Measurements from ENCODE around the gene NDUFS3.

DNA sequence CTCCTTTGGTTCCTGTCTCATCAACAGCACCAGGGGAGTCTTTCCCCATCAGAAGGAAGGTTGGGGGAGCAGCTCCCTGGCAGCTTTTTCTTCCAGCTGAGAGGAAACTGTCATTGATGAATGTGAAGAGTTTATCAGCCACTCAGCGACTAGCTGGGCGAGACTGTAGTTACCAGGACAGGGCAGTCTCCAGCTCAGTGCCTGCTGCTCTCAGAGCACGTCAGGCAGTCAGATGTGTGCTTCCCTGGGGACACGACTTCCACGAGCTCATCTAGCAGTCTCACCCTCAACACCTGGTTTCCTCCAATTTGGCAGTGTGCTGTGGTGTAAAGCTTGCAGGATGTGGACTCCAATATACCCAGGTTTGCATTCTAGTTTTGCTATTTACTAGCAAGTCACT is 27.9 kb downstream of the NDUFS3 start:
- TF ChIP-seq, protein P1, sequence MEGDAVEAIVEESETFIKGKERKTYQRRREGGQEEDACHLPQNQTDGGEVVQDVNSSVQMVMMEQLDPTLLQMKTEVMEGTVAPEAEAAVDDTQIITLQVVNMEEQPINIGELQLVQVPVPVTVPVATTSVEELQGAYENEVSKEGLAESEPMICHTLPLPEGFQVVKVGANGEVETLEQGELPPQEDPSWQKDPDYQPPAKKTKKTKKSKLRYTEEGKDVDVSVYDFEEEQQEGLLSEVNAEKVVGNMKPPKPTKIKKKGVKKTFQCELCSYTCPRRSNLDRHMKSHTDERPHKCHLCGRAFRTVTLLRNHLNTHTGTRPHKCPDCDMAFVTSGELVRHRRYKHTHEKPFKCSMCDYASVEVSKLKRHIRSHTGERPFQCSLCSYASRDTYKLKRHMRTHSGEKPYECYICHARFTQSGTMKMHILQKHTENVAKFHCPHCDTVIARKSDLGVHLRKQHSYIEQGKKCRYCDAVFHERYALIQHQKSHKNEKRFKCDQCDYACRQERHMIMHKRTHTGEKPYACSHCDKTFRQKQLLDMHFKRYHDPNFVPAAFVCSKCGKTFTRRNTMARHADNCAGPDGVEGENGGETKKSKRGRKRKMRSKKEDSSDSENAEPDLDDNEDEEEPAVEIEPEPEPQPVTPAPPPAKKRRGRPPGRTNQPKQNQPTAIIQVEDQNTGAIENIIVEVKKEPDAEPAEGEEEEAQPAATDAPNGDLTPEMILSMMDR (conservative IDR thresholded peaks at IDR 0.05; ENCODE audit: low read length): no peak
- TF ChIP-seq EZH2phosphoT487 (IDR thresholded peaks at IDR 0.05; ENCODE audit: borderline replicate concordance): no peak
